ENCODE measurements around the gene HAPLN1.

GRCh38 chr5:83740741-83741140 lies 20.1 kb upstream of the HAPLN1 start:
- no peak for TF ChIP-seq CTCF (IDR thresholded peaks at IDR 0.05 in 2 of 3, conservative IDR thresholded peaks at IDR 0.05 in 1 of 3; ENCODE audit: control insufficient read depth in 2 of 3, extremely low read depth in 1 of 3, insufficient read depth in 1 of 3, low read depth in 3 of 3, low read length in 3 of 3)
- no peak for TF ChIP-seq SUZ12 (IDR thresholded peaks at IDR 0.05; ENCODE audit: unreplicated experiment)
- TF ChIP-seq MYC (IDR thresholded peaks at IDR 0.05; ENCODE audit: insufficient read depth, insufficient read length, insufficient replicate concordance, low read length, severe bottlenecking), result no peak
- no peak for TF ChIP-seq POLR2AphosphoS2 (IDR thresholded peaks at IDR 0.05; ENCODE audit: low read depth, low read length)
- no peak for TF ChIP-seq TCF12 (IDR thresholded peaks at IDR 0.05; ENCODE audit: low read depth, low read length)

Measured in GM12878 (cell line).